Peyer's patch (tissue), 4 donors: ENCODE results near the gene DPYSL5.

Experiments
- CTCF ChIP-seq, 6 experiments: fragments of 450-650 bp in 4 of 6; fragments of 200-600 bp in 2 of 6; sonication (generic) in 1 of 6; IDR thresholded peaks; one replicate each; pipeline ENCODE4 v1.5.1; 2017 to 2019; ENCODE audit warnings: antibody characterized with exemption in 6 of 6, mild to moderate bottlenecking in 3 of 6, moderate library complexity in 1 of 6
- POLR2A ChIP-seq, 2 donors: fragments of 450-650 bp; IDR thresholded peaks; one replicate each; pipeline ENCODE4 v1.5.1; 2017; ENCODE audit warnings: antibody characterized with exemption in 2 of 2, mild to moderate bottlenecking in 2 of 2, moderate library complexity in 2 of 2

- TF ChIP-seq POLR2A (IDR thresholded peaks at IDR 0.05), result no peak
- no peak for TF ChIP-seq CTCF (IDR thresholded peaks at IDR 0.05)
Measured at GRCh38 chr2:26847307-26847654, 651 bp upstream of the DPYSL5 start.
